HG02885 (cell line): ENCODE results near the gene FXR2.
"Not testable (repeated sequence)": the region's sequence is repeated elsewhere in the genome, so short reads cannot be mapped to it uniquely, and the experiment has no call there.

ENCODE experiments used
- ATAC-seq: cut with Tn5 transposase; IDR thresholded peaks from one replicate; pipeline ENCODE4 v1.9.1; 2021; ENCODE audit warnings: mild to moderate bottlenecking; ENCODE audit not compliant: unreplicated experiment, poor library complexity

FXR2 gene

GRCh38 chr17:7629939-7630571, 15.4 kb upstream of the FXR2 start, which contains the start of gene SHBG:
TSS of gene SHBG (plus strand) at chr17:7630135. CDS start at chr17:7630173, 38 bp downstream.
- no peak for ATAC-seq

GRCh38 chr17:7627250-7628121, 12.8 kb upstream of the FXR2 start, which contains the start of gene SAT2:
TSS of gene SAT2 (minus strand) at chr17:7627821. CDS start at chr17:7627635, 186 bp downstream.
- peak; percentile 93 for ATAC-seq

GRCh38 chr17:7626956-7627249, 12.2 kb upstream of the FXR2 start:
- ATAC-seq = no peak

- no peak for ATAC-seq
These were observed 11.6 kb upstream of the FXR2 start for GRCh38 chr17:7626307-7626706.

GRCh38 chr17:7625749-7626148, 11.1 kb upstream of the FXR2 start:
- not testable (repeated sequence) for ATAC-seq

GRCh38 chr17:7623661-7624060, 9.0 kb upstream of the FXR2 start:
- no peak for ATAC-seq

GRCh38 chr17:7620835-7621234, 6.1 kb upstream of the FXR2 start:
- no peak for ATAC-seq

GRCh38 chr17:7618608-7619007, 3.9 kb upstream of the FXR2 start:
- no peak for ATAC-seq

- no peak for ATAC-seq
These were observed 609 bp upstream of the FXR2 start for GRCh38 chr17:7615265-7615747.

- ATAC-seq = no peak
These were observed 800 bp downstream of the FXR2 start for GRCh38 chr17:7613769-7614424.

GRCh38 chr17:7612294-7612640, 2.4 kb downstream of the FXR2 start:
- ATAC-seq = no peak

- no peak for ATAC-seq
These were observed 2.9 kb downstream of the FXR2 start for GRCh38 chr17:7611635-7612293.

- no peak for ATAC-seq
These were observed 4.1 kb downstream of the FXR2 start for GRCh38 chr17:7610641-7611040.

GRCh38 chr17:7606280-7606679, 8.4 kb downstream of the FXR2 start:
- no peak for ATAC-seq

GRCh38 chr17:7597561-7597960, 17.1 kb downstream of the FXR2 start:
- ATAC-seq = not testable (repeated sequence)

GRCh38 chr17:7593296-7593695, 21.4 kb downstream of the FXR2 start:
- no peak for ATAC-seq

- no peak for ATAC-seq
These were observed 22.2 kb downstream of the FXR2 start for GRCh38 chr17:7592422-7593021.

- no peak for ATAC-seq
These were observed 23.1 kb downstream of the FXR2 start for GRCh38 chr17:7591596-7591995.

- ATAC-seq = no peak
These were observed 24.0 kb downstream of the FXR2 start for GRCh38 chr17:7590743-7591142.
